HG03439 (cell line): ENCODE results near the gene AQR.

ENCODE experiments used
- ATAC-seq: cut with Tn5 transposase; IDR thresholded peaks from one replicate; pipeline ENCODE4 v1.9.1; 2021; ENCODE audit warnings: mild to moderate bottlenecking, moderate library complexity; ENCODE audit not compliant: unreplicated experiment

The AQR gene

DNA sequence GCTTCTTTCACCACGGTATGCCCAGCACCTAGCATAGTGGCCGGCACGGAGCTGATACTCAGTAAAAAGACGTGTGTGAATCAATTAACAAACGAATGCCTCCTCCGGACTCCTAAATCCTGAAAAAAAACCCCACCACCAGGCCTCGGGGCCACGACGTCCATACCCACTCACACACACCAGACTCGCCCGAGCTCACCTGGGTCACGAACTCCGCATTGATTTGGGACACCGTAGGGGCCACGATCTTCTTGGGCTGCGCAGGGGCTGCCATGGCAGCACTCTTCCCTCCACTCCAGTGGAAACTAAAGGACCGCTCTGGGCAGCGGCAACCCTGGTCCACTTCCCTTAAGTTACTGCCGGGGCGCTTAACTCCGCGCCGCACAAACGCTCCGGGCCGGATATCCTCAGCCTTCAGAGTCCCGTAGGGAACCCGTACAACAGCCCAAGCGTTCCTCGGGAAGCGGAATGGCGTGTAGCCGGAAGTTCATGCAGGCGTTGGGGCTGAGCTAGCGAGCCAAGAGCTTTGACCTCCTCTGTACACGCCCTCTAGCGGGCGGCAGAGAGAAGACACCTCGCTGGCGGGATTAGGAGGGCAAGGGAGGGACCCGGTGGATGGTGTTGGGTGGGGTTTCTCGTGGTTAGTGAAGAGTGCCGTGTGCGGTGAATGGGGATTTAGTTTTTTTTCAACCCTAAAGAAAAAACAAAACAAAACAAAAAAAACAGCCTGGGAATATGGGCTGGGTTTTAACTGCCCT is at the start of gene AQR:
AQR (minus strand) TSS at position 403 of the 758 bp plus-strand sequence; CDS start at position 274, 129 bp downstream.
- ATAC-seq: peak; percentile 98

DNA sequence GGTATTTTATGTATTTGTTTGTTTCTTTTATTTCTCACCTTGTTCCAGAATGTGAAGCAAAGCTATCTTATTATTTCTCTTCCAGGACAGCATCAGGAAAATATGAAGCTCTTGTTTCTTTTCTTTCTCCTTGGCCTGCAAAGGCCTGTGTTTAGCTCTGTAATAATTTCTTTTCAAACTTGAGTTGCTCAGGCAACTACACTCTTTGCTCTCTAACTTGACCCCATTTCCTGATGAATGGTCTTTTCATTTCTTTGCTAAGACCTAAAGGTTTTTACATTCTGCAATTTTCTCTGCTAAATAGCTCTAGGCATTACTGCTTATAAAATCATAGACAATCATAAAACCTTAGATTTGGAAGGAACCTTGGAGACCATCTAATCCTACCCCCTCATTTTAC is 44.7 kb upstream of the AQR start:
- no peak for ATAC-seq

DNA sequence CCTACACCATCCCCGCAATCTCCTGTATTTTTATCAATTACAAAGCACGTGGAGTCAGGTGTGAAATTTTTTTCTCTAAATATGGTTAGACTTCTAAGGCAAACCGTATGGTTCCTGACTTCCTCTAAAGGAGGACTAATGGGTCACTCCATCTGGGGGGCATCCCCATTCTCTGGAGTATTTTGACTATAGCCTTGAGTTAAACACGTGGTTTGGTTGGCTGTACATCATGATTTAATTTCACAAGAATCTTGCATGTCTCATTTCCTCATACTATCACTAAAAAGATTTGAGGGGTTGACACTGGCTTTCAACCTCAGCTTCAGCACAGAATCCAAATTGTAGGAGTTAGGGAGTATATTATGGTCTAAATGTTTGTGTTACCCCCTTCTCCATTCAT is 43.8 kb upstream of the AQR start:
- no peak for ATAC-seq

DNA sequence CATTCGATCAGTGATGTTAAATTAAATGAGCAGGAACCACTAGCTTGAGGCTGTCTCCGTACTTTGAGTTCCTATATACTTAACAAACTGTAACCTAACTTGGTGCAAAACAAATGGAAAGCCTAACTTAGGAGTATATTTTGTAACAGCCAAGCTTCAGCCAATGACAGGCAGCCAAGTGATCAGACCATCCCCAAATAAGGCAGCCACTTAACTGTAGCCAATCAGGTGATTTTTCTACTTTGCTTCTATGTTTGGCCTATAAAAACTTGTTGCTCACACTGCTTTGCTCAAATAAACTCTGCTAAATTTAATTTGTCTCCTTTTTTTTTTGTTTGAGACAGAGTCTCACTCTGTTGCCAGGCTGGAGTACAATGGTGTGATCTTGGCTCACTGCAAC is 37.9 kb upstream of the AQR start:
- no peak for ATAC-seq

DNA sequence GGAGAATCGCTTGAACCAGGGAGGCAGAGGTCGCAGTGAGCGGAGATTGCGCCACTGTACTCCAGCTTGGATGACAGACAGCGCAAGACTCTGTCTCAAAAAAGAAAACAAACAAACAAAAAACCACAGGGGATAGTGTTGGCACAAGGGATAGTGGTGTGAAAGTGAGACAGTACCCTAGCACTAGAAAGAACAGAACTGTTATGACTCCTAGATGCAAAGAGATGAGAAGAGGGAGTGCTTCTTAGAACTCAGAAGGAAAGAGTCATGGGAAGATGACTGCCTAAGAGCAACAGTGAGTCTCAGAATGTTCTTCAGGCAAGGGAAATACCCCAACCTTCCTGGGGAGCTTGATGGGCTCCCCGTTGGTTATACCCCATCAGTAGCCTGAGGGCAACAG is 36.4 kb upstream of the AQR start:
- no peak for ATAC-seq

DNA sequence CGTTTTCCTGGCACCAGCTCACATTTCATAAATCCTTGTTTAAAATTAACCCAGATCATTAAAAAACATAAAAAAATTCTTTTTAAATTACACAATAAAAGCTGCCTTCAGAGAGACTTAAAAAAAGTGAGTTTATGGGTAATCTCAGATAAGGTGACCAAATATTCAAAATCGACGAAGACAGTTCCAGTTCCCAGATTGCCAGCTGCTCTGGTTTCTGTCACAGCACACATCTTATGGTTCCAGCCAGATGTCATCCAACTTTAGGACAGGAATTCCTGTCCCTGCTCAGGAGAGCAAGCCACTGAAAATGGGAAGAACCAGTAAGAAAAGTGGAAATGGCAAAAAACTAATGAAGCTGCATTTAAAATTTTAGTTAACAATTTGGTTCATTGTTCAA is 34.4 kb upstream of the AQR start:
- no peak for ATAC-seq

DNA sequence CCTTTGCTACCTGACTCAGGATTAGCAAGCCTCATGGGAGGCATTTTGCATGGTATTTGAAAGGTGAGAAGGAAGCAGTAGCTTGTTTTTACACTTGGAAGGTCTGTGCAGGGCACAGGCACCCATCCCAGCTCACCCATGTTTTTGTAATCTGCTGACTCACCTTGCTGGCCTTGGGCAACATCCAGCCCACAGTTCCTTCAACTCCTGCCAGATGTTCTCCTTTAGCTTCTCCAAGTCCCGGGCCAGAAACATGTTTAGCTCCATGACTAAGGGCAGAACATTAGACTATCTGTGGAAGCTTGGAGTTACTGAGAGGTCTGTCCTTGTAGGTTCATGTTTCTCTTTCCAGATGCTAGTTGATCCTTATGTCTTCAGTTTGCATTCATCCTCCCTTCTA is 31.0 kb upstream of the AQR start:
- no peak for ATAC-seq

DNA sequence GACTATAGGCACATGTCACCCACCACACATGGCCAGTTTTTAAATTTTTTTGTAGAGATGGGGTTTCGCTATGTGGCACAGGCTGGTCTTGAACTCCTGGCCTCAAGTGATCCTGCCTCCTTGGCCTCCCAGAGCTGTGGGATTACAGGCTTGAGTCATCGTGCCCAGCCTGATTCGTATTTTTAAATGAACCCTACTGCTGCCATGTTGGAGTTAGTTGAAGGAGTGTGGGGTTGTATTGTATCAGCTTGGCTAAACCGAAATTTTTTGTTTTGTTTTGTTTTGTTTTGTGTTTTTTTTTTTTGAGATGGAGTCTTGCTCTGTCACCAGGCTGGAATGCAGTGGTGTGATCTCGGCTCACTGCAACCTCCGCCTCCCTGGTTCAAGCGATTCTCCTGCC is 30.4 kb upstream of the AQR start:
- no peak for ATAC-seq

DNA sequence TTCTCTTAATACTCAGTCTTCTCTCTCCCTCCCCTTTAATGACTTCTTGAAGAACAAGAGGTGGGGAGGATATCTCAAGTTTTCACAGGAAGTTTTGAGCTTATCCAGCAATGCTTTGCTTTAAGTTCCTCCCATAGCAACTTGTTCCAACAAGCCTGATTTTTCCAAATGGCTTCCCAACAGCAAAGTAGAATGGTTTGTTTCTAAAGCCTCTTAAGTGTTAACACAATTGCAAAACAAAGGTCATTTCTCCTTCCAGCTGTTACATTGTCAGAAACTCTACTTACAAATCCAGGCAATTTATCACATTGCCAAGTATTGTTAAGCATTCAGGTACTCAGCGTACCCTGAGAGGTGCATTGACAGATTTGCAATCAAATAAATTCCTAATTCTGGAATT is 25.4 kb upstream of the AQR start:
- ATAC-seq: no peak

DNA sequence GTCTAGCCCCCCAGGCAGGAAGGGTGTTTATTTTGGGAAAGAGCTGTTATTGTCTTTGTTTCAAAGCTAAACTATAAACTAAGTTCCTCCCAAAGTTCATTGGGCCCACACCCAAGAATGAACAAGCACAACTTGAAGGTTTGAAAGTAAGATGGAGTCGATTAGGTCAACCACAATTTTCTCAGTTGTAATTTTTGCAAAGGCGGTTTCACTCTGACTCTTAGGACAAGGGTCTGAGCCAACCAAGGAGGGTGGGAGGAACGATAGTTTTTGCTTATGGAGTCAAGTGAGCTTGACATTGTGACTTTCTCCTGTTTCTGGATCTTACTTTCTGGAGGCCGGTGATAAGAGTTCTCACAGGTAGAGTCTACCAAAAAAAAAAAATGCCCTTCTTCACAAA is 24.3 kb upstream of the AQR start:
- ATAC-seq: peak; percentile 84

DNA sequence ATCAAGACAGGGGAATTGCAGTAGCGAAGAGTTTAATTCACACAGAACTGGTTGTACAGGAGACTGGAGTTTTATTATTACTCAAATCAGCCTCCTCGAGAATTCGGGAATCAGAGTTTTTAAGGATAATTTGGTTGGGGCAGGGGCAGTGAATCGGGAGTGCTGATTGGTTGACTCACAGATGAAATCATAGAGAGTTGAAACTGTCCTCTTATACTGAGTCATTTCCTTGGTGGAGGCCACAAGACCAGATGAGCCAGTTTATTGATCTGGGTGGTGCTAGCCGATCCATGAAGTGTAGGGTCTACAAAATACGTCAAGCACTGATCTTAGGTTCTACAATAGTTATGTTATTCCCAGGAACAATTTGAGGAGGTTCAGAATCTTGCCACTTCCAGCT is 23.9 kb upstream of the AQR start:
- peak; percentile 17 for ATAC-seq

DNA sequence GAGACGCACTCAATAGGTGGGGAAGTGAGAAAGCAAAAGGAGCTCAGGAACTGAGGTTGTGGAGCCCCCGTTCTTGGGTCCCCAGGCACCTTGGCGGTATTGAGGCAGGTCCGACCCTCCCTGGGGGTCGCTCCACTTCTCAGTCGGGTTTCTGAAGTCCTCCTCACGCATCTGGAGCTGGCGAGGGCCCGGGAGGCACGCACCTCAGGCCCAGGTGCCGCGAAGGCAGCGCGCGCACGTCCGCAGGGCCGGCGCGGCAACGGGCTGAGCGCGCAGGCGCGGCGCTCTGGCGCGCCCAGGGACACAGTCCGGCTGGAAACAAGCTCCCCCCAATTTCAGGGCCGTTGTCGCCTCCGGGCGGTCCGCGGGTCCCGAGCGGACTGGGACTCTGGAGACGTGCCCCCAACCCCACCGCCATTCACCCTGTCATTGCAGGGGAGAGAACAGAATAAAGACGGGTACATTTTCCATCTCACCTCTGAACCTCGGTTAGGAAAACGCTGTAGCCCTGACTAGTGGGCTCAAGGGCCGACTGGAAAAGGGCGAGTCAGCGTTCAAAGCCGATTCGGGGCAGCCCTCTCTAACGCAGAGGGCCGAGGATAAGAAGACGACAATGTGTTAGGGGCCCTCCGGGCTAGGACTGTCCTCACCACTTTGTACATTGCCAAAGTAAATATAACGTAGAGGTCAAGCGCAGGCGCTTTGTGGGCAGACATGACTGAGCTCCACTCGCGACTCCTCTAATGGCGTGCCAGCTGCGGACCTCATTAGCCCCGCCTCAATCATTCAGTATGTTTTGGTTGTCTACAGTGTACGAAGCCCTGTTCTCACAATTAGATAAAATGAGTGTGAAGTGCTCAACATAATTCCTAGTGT is 18.7 kb upstream of the AQR start, which contains the start of gene ZNF770:
ZNF770 (minus strand) TSS at position 261 of the 876 bp plus-strand sequence. CDS start 4,853 bp downstream, outside the sequence.
- ATAC-seq: peak; percentile 71

DNA sequence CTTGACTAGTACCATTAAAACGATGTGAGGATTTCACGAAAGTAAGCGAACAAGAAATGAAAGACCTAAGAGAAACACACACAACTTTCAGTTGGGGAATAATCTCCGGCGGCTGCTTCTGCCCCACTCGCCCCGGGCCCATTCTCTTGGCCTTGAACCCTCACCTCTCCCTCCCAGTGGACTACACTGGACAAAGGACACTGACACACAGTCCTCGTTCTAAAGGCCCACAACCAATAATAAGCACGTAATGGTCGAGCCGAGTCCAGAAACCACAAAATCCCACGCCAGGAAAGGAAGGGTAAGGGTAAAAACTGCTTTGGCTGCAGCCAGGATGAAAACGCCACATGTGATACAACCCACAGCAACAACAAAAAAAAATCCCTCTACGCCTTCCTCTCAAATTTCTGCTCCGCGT is 18.1 kb upstream of the AQR start:
- ATAC-seq: peak; percentile 3

DNA sequence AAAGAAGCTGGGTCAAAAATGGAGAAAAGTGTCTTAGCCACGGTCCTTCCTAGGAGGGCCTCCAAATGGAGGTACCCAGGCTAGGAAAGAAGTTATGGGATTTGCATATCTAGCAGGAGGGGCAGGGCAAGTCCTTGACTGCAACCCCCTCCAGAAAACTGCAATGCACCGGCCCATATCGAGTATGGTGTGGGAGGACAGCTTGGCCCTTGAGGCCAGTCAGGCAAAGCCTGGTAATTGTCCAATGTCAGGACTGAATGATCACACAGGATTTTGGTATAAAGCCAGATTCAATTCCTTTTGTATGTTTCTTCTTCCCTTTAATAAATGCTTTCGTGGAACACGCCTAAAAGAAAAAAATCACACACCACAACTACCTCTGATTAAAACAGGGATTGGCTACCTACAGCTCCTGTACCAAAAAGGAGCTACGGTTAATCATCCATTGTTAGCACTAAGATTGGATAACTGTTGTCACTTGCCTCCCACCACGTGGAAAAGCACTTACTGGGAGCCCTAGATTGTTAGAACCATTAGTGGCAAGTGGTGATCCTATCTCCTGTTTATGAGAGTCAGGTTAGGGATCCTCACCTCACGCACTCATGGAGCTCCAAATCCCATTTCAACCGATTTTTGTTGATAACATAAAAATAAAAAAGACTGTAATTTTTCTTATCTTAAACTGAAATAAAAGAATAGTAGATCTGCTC is 17.4 kb upstream of the AQR start:
- ATAC-seq: no peak

DNA sequence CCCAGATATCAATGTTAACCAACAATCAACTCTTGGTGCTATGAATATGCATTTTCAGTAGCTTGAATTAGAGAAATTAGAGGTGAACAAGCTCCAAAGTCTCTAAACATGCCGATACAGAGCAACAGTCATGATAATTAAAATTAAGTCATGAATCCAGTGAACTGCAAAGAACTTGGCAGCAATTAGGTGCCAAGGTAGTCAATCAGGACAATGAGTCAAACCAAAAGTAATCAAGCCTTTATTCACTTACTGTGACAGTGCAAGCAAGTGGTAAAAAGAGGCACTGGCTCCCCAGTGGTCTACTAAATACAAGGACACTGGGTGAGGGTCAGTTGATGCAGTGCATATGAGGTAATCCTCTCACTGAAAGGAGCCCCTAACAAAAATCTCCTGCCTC is 16.8 kb upstream of the AQR start:
- no peak for ATAC-seq

DNA sequence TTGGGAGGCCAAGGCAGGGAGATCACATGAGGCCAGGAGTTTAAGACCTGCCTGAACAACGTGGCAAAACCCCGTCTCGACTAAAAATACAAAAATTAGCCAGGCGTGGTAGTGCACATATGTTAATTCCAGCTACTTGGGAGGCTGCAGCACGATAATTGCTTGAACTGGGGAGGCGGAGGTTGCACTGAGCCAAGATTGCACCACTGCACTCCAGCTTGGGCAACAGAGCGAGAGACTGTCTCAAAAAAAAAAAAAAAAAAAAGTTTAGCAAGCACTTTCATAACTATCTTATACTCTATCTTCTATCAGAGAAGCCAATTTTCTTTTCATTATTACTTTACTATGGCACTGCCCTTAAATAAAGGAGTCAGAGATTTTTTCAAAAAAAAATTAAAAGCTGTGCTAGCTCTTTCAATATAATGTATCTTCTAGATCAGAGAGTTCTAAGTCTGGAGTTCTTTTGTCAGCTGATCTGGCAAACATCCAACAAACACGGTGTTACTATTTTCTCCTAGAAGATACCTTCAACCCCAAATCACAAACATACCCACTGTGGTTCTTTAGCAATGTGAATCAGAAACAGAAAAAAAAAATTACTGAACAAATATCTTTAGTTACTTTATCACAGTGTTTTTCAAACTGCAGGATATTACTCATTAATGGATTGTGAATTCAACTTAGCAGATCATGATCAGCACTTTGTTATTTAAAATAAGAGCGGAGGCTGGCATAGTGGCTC is 15.5 kb upstream of the AQR start:
- ATAC-seq: no peak

DNA sequence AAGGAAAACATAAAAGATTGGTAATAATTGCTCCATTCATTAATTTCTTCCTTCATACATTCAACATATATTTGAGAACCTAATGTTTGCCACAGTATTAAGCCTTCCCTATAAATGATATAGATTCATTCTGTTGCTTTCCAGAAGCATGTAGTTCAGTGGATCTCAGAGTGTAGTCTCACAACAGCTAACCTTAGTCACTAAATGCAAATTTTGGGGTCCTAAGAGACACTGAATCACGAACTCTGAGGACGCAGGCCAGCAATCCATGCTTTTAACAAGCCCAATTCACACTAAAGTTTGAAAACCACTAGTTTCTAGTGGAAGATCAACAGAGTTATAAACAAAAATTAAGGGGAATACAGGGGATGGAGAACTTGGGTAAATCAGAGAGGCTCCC is 7.2 kb upstream of the AQR start:
- no peak for ATAC-seq

DNA sequence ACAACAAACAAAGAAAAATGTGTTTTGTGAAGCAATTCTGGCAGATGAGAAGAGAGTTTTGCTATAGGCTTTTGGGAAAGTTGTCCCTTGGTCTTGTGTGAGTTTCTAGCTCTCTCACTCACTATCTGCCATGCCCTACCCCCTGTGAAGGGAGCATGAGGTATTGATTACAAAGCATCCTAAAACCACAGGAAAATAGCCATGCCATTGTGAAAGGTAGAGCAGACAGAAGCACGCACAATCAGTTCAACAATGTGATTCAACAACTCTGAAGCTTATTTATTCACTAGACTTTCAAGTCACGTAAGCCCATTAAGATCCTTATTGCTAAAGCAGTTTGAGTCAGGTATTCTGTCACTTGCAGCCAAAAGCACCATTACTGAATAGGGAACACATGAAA is 6.5 kb upstream of the AQR start:
- no peak for ATAC-seq

DNA sequence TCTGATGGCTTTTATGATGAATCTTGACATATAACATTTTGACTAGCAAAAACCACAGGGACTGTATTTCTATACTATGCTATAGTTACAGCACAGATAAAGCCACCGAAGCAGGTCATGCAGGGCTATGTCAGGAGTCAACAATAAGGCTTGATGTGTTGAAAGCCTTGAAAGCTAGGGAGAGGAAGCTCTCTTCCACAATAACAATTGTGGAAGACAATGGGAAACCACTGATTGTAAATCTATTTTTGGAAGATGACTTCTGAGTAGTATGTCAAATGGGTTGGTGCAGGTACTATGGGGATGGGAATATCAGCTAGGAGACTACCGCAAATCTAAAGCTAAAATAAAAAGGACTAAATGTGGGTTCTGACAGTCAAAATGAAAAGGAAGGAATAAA is 4.0 kb upstream of the AQR start:
- ATAC-seq: no peak

DNA sequence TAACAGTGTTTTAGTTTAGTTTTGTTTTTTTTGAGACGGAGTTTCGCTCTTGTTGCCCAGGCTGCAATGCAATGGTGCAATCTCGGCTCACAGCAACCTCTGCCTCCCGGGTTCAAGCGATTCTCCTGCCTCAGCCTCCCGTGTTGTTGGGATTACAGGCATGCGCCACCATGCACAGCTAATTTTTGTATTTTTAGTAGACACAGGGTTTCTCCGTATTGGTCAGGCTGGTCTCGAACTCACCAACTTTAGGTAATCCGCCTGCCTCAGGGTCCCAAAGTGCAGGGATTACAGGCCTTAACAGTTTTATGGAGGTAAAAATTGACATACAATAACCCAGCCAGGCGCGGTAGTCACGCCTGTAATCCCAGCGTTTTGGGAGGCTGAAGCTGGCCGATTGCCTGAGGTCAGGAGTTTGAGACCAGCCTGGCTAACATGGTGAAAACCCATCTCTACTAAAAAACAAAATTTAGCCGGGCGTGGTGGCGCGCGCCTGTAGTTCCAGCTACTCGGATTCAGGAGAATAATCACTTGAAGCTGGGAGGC is 629 bp upstream of the AQR start:
- ATAC-seq: peak; percentile 4
